MG63 (cell line): ENCODE data around the gene OR10G3. TPM values are rescaled to one million over a fixed set of nuclear protein-coding genes. Genes with fewer than 3 reads are reported as not detected.

ENCODE experiments used
- DNase-seq: peaks from one replicate; pipeline ENCODE4 v3.0.0-alpha.2; 2020
- H3K27me3 ChIP-seq: fragments of 250-450 bp; sonication (Bioruptor Pico); 2 replicates; pipeline ENCODE4 v1.5.1; 2020; ENCODE audit warnings: mild to moderate bottlenecking, moderate library complexity
- H3K36me3 ChIP-seq: fragments of 250-450 bp; sonication (Bioruptor Pico); 2 replicates; pipeline ENCODE4 v1.5.1; 2020; ENCODE audit warnings: mild to moderate bottlenecking, moderate library complexity
- H3K4me3 ChIP-seq: fragments of 250-450 bp; sonication (Bioruptor Pico); 2 replicates; pipeline ENCODE4 v1.5.1; 2020; ENCODE audit warnings: mild to moderate bottlenecking, moderate library complexity
- H3K9me3 ChIP-seq: fragments of 250-450 bp; sonication (Bioruptor Pico); 2 replicates; pipeline ENCODE4 v1.5.1; 2020; ENCODE audit warnings: mild to moderate bottlenecking, moderate library complexity
- total RNA-seq: library from RNA; depleted of rRNA; stranded (reverse); fragments of >200 nt; shearing (Covaris generic); gene quantifications from 2 replicates; pipeline ENCODE4 v1.2.3, GENCODE V29; 2014; ENCODE audit warnings: low replicate concordance; rRNA removed

Gene OR10G3
- total RNA-seq, 1 experiment from 2014 or later: not detected

GRCh38 chr14:21523203-21523602, 56.7 kb downstream of the OR10G3 start:
- H3K4me3 ChIP-seq: no peak overlapping the region
- DNase-seq: no peak

GRCh38 chr14:21521501-21521900, 58.4 kb downstream of the OR10G3 start:
- DNase-seq: no peak
- Histone ChIP-seq H3K36me3 (no peaks in the 10 kb centered on the region), H3K4me3 (no peak overlapping the region), H3K9me3 (no peaks in the 10 kb centered on the region), H3K27me3 (no peaks in the 10 kb centered on the region)

More at GRCh38 chr14:21523203-21523602, 56.7 kb downstream of the OR10G3 start:
- no peaks in the 10 kb centered on the region for H3K27me3 ChIP-seq
- no peaks in the 10 kb centered on the region for H3K9me3 ChIP-seq
- no peaks in the 10 kb centered on the region for H3K36me3 ChIP-seq

- Histone ChIP-seq H3K36me3 (no peaks in the 10 kb centered on the region), H3K4me3 (no peak overlapping the region), H3K27me3 (no peaks in the 10 kb centered on the region)
These were observed 59.1 kb downstream of the OR10G3 start for GRCh38 chr14:21520767-21521166.

GRCh38 chr14:21518725-21519124, 61.2 kb downstream of the OR10G3 start:
- Histone ChIP-seq H3K36me3 (no peaks in the 10 kb centered on the region), H3K4me3 (no peak overlapping the region), H3K27me3 (no peaks in the 10 kb centered on the region), H3K9me3 (no peaks in the 10 kb centered on the region)
- no peak for DNase-seq

More at GRCh38 chr14:21520767-21521166, 59.1 kb downstream of the OR10G3 start:
- H3K9me3 ChIP-seq: no peaks in the 10 kb centered on the region
- no peak for DNase-seq

Other genes starting within 250 kb of the OR10G3 start
- gene SUPT16H, start 196.1 kb downstream of the OR10G3 start, total RNA-seq: 27.0 and 32.0 TPM in 2 replicates
- 24.1 and 24.6 TPM in 2 replicates for gene CHD8, start 124.0 kb downstream of the OR10G3 start, total RNA-seq
- gene RAB2B, start 103.1 kb downstream of the OR10G3 start, total RNA-seq: 6.5 and 7.2 TPM in 2 replicates
- gene TOX4, start 102.9 kb downstream of the OR10G3 start, total RNA-seq: 26.9 and 75.1 TPM in 2 replicates
- gene METTL3, start 68.7 kb downstream of the OR10G3 start, total RNA-seq: 46.0 and 52.0 TPM in 2 replicates
- 0.36 and 0.81 TPM in 2 replicates for gene SALL2, start 53.7 kb downstream of the OR10G3 start, total RNA-seq
- gene OR10G2, start 54.9 kb upstream of the OR10G3 start, total RNA-seq: not detected in 2 replicates
- not detected in 2 replicates for gene OR4E2, start 73.8 kb upstream of the OR10G3 start, total RNA-seq
- not detected in 2 replicates for gene OR4E1, start 93.7 kb upstream of the OR10G3 start, total RNA-seq